ENCODE measurements around the gene MED16. TPM values are rescaled to one million over a fixed set of nuclear protein-coding genes. Genes with fewer than 3 reads are reported as not detected.
"Not testable (repeated sequence)": the region's sequence is repeated elsewhere in the genome, so short reads cannot be mapped to it uniquely, and the experiment has no call there.

MED16 gene
- total RNA-seq, 1 donor from 2014 or later, result 17.9 TPM

- no peak for DNase-seq
Measured at GRCh38 chr19:907183-907853, 14.3 kb upstream of the MED16 start.

- DNase-seq, result no peak
Measured at GRCh38 chr19:906480-906879, 13.5 kb upstream of the MED16 start.

- no peak for DNase-seq
Measured at GRCh38 chr19:904545-904944, 11.6 kb upstream of the MED16 start.

GRCh38 chr19:903266-903797, 10.3 kb upstream of the MED16 start:
- no peak for DNase-seq

GRCh38 chr19:902446-903226, 9.6 kb upstream of the MED16 start:
- DNase-seq, result no peak

GRCh38 chr19:902093-902370, 9.0 kb upstream of the MED16 start:
- no peak for DNase-seq

- no peak for DNase-seq
Measured at GRCh38 chr19:901216-902092, 8.5 kb upstream of the MED16 start.

GRCh38 chr19:900302-901111, 7.5 kb upstream of the MED16 start:
- no peak for DNase-seq

- no peak for DNase-seq
Measured at GRCh38 chr19:900043-900301, 7.0 kb upstream of the MED16 start.

- no peak for DNase-seq
Measured at GRCh38 chr19:899336-900042, 6.5 kb upstream of the MED16 start.

- DNase-seq, result peak; percentile 61
Measured at GRCh38 chr19:898663-899062, 5.7 kb upstream of the MED16 start.

GRCh38 chr19:897442-898039, 4.6 kb upstream of the MED16 start:
- DNase-seq, result no peak

GRCh38 chr19:896999-897398, 4.0 kb upstream of the MED16 start:
- DNase-seq, result no peak

GRCh38 chr19:896434-896833, 3.4 kb upstream of the MED16 start:
- DNase-seq, result no peak

GRCh38 chr19:892243-892893, 619 bp downstream of the MED16 start:
- no peak for DNase-seq

- DNase-seq, result not testable (repeated sequence)
Measured at GRCh38 chr19:891421-892200, 1.4 kb downstream of the MED16 start.

GRCh38 chr19:890831-891230, 2.2 kb downstream of the MED16 start:
- DNase-seq, result no peak

GRCh38 chr19:889662-890295, 3.2 kb downstream of the MED16 start:
- no peak for DNase-seq
